Colonic mucosa (tissue), 4 donors: ENCODE measurements around the gene PLXNA1. TPM values are rescaled to one million over a fixed set of nuclear protein-coding genes. Genes with fewer than 3 reads are reported as not detected.

Experiments used
- DNase-seq: peaks from one replicate; pipeline ENCODE4 v3.0.0-alpha.2; 2020
- H3K27ac ChIP-seq: fragments of 200-600 bp; one replicate; pipeline ENCODE4 v1.8.0; 2021
- H3K27me3 ChIP-seq: fragments of 200-600 bp; one replicate; pipeline ENCODE4 v1.8.0; 2021
- H3K36me3 ChIP-seq: fragments of 200-600 bp; one replicate; pipeline ENCODE4 v1.8.0; 2021
- H3K4me1 ChIP-seq: fragments of 200-600 bp; one replicate; pipeline ENCODE4 v1.8.0; 2021; ENCODE audit warnings: mild to moderate bottlenecking
- H3K4me3 ChIP-seq: fragments of 200-600 bp; one replicate; pipeline ENCODE4 v1.8.0; 2021
- H3K9ac ChIP-seq, 2 donors: one replicate each; pipeline ENCODE4 v1.7.0; 2013; ENCODE audit warnings: control low read depth in 2 of 2, low read depth in 2 of 2, low read length in 2 of 2
- H3K9me3 ChIP-seq: fragments of 200-600 bp; one replicate; pipeline ENCODE4 v1.8.0; 2021
- CTCF ChIP-seq: fragments of 200-600 bp; IDR thresholded peaks from one replicate; pipeline ENCODE4 v1.8.0; 2022; ENCODE audit warnings: antibody characterized with exemption, mild to moderate bottlenecking
- intact Hi-C: fragments of 100-400 bp; cut with DNase I; formaldehyde crosslinking; loops from one replicate; pipeline ENCODE4 v1.14.1; 2022
- total RNA-seq, 2 donors: library from RNA; stranded (reverse); fragmentation: NEBNext Ultra II Directional in 1 of 2; extraction: Animal tissue kit (Norgen Biotek cat#: 25700) in 1 of 2; gene quantifications; one replicate each; pipeline ENCODE4 v1.2.1, GENCODE V29; 2021
- donor health status: healthy.
- donor health status: DM: no; HTN: no; CAD: no.
- donor health status: DM: no; HTN: no; CAD: no.

Gene PLXNA1
- total RNA-seq, 2 donors from 2014 or later: 16.0 to 19.3 TPM

- H3K4me1 ChIP-seq: no peaks in the 10 kb centered on the region
- intact Hi-C loops: loop anchor here (10.0 kb wide), 1 partner anchor 290 kb away; no protein-coding TSS in a partner anchor
- H3K4me3 ChIP-seq: no peak overlapping the region
- no peaks in the 10 kb centered on the region for H3K27me3 ChIP-seq
- H3K9ac ChIP-seq: no peak overlapping the region
- no peak overlapping the region for H3K27ac ChIP-seq
- no peak for DNase-seq
- TF ChIP-seq CTCF: no peak
- H3K9me3 ChIP-seq: no peaks in the 10 kb centered on the region
- H3K36me3 ChIP-seq: no peaks in the 10 kb centered on the region
Measured at GRCh38 chr3:126974756-126975155, 8.2 kb upstream of the PLXNA1 start.

GRCh38 chr3:126976906-126977305 lies 6.0 kb upstream of the PLXNA1 start:
- Histone ChIP-seq H3K9ac (no peak overlapping the region), H3K27ac (no peak overlapping the region), H3K9me3 (no peaks in the 10 kb centered on the region), H3K36me3 (no peaks in the 10 kb centered on the region), H3K4me3 (no peak overlapping the region), H3K4me1 (no peaks in the 10 kb centered on the region), H3K27me3 (no peaks in the 10 kb centered on the region)
- intact Hi-C loops: loop anchor here (10.0 kb wide), 1 partner anchor 292 kb away; no protein-coding TSS in a partner anchor
- TF ChIP-seq CTCF: no peak
- DNase-seq: no peak

DNA sequence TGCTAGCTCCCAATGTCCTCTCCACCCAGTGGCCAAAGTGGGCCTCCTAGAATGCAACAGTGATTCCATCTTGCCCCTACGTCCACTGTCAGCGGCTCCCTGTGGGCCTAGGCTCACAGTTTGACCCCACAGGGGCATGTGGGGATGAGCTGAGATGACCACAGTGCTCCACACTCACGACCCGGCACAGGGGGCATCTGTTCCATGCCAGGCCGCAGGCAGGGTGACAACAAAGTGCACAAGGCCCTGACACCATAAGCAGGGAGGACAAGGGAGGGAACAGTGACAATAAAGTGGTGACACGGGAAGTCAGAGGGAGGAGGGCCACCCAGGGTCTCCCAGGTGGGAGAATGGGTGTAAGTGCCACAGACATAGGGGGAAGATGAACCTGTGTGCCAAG lies 5.1 kb upstream of the PLXNA1 start:
- Histone ChIP-seq H3K4me1 (no peaks in the 10 kb centered on the region), H3K4me3 (no peak overlapping the region), H3K27ac (no peak overlapping the region), H3K9me3 (no peaks in the 10 kb centered on the region), H3K36me3 (no peaks in the 10 kb centered on the region), H3K27me3 (no peaks in the 10 kb centered on the region), H3K9ac (no peak overlapping the region)
- no peak for TF ChIP-seq CTCF
- intact Hi-C loops: loop anchor here (10.0 kb wide), 1 partner anchor 293 kb away; no protein-coding TSS in a partner anchor
- DNase-seq: no peak

DNA sequence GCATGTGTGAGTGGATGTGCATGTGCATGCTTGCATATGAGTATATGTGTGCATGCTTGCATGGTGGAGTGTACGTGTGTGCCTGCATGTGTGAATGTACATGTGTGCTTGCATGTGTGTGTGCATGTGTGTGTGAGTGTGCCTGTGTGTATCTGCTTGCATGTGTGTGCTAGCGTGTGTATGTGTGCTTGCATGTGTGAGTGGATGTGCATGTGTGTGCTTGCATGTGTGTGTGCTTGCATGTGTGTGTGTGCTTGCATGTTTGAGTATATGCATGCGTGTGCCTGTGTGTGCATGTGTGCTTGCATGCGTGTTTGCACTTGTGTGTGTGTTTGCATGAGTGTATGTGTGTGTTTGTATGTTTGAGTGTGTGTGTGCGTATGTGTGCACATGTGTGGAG lies 4.6 kb upstream of the PLXNA1 start:
- intact Hi-C loops: loop anchor here (10.0 kb wide), 1 partner anchor 293 kb away; no protein-coding TSS in a partner anchor
- Histone ChIP-seq H3K27ac (no peak overlapping the region), H3K9ac (no peak overlapping the region), H3K36me3 (no peaks in the 10 kb centered on the region), H3K4me3 (no peak overlapping the region), H3K4me1 (no peaks in the 10 kb centered on the region), H3K9me3 (no peaks in the 10 kb centered on the region), H3K27me3 (no peaks in the 10 kb centered on the region)
- DNase-seq: no peak
- TF ChIP-seq CTCF: no peak

- intact Hi-C loops: loop anchor here (10.0 kb wide), 1 partner anchor 294 kb away; no protein-coding TSS in a partner anchor
- Histone ChIP-seq H3K27ac (no peak overlapping the region), H3K36me3 (no peaks in the 10 kb centered on the region), H3K4me3 (no peak overlapping the region), H3K9me3 (no peaks in the 10 kb centered on the region), H3K27me3 (no peaks in the 10 kb centered on the region), H3K9ac (no peak overlapping the region), H3K4me1 (peaks cover 1% of the 10 kb centered on the region)
- DNase-seq: no peak
- TF ChIP-seq CTCF: no peak
Measured at GRCh38 chr3:126979046-126979628, 3.8 kb upstream of the PLXNA1 start.
